Gastrocnemius medialis (tissue), 4 donors: ENCODE data around the gene EIF1AD.
A peak's percentile ranks its signal among the peaks of the same experiment; 100 is the strongest.

Source experiments
- POLR2A ChIP-seq, 2 donors: fragments of 450-650 bp; IDR thresholded peaks; one replicate each; pipeline ENCODE4 v1.6.1; 2017; ENCODE audit warnings: antibody characterized with exemption in 2 of 2, mild to moderate bottlenecking in 2 of 2, moderate library complexity in 2 of 2
- TF ChIP-seq, protein P1 (sequence below), 5 experiments: fragments of 450-650 bp in 3 of 5; fragments of 200-600 bp in 2 of 5; sonication (generic) in 2 of 5; IDR thresholded peaks in 4 of 5; conservative IDR thresholded peaks in 1 of 5; 1 replicate in 4 of 5; 2 replicates in 1 of 5; pipeline ENCODE4 v1.5.1; 2016 to 2019; ENCODE audit warnings: antibody characterized with exemption in 5 of 5, mild to moderate bottlenecking in 3 of 5, moderate library complexity in 3 of 5

DNA sequence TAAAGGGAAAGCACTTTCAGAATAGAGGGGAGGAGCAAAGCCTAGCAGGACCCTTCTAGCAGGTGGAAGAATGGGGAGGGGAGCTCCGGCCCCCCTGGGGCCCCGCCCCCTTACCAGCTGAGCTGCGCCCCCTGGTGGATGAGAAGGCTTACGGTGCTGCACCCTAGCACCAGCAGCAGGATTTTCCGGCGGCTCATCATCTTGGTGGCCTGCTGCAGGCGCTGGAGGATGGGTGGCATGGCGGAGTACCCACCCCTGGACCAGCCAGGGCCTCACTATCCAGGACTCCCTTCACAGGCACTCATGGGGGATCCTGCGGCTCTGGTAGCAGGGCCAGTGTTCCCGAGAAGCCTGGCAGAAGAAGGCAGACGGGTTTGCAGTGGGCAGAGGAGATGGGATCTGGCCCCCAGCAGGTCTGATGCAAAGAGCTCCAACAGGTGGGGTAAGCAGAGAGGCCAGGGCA, 43.3 kb upstream of the EIF1AD start:
- TF ChIP-seq, protein P1, sequence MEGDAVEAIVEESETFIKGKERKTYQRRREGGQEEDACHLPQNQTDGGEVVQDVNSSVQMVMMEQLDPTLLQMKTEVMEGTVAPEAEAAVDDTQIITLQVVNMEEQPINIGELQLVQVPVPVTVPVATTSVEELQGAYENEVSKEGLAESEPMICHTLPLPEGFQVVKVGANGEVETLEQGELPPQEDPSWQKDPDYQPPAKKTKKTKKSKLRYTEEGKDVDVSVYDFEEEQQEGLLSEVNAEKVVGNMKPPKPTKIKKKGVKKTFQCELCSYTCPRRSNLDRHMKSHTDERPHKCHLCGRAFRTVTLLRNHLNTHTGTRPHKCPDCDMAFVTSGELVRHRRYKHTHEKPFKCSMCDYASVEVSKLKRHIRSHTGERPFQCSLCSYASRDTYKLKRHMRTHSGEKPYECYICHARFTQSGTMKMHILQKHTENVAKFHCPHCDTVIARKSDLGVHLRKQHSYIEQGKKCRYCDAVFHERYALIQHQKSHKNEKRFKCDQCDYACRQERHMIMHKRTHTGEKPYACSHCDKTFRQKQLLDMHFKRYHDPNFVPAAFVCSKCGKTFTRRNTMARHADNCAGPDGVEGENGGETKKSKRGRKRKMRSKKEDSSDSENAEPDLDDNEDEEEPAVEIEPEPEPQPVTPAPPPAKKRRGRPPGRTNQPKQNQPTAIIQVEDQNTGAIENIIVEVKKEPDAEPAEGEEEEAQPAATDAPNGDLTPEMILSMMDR (IDR thresholded peaks at IDR 0.05 in 4 of 5, conservative IDR thresholded peaks at IDR 0.05 in 1 of 5): peak; percentile 62 to 91 (median 86)
- no peak for TF ChIP-seq POLR2A (IDR thresholded peaks at IDR 0.05)
